Measurements from ENCODE around the gene AGXT.
A peak's percentile ranks its signal among the peaks of the same experiment; 100 is the strongest.

Gene AGXT

DNA sequence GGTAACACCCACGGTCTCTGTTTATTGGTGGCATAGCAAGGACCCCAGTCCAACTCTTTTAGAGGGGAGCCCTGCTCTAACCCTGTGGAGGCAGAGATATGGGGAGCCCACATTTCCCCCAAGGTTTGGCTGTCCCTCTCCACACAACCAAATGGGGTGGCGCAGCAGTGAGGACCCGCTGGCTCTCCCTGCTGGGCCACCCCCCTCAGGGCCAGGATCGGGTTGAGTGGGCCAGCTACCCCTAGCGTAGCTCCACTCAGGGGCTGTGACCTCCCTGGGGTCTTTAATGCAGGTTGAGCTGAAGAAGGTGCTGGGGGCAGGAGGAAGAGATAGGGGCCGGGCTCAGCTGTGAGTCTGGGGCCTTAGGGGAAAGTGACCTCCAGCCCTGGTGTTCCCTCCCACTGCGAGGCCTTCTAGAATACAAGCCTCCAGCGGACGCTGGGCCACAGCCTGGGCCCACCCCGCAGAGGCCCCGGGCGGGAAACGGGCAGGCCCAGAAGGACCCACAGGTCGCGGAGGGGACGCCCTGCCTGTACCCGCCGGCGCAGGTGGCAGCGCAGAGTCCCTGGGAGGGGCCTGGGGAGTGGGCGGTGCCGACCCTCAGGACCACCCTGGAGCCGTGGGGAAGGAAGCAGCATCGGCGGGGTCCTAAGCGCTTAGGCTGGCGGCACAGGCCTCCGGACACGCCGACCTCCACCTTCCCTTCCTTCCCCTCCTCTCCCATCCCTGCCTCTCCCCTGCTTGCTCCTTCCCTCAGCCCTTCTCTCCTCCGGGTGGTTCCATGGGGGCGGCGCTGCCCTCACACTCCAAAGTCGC lies 47.1 kb downstream of the AGXT start:
- DNase-seq (no peak), ATAC-seq (no peak)

DNA sequence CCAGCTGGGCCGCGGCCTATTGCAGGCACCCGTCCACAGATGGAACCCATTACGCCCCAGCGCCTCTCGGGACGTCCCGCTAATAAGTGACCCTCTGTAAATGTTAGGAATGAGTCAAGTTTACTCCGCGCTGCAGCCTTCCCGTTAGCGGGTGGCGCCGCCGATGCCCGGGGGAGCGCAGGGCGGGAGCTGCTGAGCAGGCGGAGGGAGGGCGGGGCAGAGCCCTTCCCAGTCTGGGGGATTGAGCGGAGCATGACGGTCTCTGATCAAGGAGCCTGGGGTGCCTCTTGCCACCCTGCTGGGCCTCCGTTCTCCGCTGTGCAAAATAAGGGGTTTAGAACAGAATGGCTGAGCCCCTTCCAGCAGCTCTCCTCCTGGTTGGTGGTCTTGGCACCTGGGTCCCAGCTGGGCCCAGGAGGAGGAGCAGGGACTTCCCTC lies 48.0 kb downstream of the AGXT start:
- ATAC-seq (no peak), DNase-seq (no peak)

DNA sequence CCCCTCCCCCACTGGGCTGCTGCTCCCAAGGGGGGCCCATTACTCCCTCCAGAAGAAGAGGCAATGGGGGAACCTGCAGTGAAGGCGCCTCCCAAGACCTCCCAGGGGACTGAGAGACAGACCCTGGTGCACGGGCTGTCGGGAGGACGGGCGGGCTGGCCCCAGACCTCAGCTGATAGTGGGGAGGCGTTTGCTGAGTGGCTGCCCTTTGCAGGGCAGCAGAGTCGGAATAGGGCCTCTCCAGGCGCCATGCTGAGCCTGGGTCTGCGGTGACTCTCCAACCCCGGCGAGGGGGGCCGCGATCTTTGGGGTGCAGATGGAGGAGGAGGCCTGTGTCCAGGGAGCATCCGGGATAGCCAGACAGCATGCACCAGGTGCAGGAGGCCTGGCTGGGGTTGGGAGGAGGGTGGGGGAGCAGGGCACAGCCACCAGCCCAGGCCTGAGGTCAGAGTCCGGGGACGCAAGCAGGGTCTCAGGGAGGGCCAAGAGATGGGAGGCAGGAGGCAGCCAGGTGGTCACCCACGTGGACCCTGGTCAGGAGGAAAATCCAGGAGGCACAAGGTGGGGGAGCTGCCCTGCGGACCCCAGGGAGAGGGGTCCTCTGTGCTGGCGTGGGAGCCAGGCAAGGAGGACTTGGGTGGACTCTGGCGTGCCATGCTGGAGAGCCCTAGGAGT lies 48.5 kb downstream of the AGXT start:
- no peak for DNase-seq
- no peak for ATAC-seq

DNA sequence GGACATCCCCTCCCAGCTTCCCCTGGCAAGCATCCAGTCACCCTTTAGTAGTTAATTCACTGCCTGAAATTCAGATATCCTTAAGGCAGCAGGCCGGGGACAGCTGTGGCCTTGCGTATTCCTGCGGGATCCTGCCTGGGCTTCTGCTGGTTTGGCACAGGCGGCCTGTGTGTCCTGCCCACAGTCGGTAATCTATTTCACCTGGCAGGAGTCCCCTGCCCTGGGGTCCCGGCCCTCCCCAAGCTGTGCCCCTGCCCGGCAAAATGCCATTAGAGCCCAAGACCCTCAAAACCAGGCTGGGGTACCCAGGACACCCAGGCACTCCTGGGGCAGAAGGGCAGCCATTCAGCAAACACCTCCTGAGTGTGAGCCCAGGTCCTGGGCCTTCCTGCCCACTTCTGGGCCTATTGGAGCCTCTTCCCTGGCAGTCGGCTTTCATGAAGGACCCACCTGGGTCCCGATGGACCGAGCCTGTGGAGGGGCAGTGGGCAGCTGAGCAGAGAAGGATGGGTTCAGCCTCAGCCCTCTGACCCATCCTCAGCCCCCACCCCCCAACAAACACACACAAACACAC lies 49.1 kb downstream of the AGXT start:
- ATAC-seq (no peak), DNase-seq (no peak)

DNA sequence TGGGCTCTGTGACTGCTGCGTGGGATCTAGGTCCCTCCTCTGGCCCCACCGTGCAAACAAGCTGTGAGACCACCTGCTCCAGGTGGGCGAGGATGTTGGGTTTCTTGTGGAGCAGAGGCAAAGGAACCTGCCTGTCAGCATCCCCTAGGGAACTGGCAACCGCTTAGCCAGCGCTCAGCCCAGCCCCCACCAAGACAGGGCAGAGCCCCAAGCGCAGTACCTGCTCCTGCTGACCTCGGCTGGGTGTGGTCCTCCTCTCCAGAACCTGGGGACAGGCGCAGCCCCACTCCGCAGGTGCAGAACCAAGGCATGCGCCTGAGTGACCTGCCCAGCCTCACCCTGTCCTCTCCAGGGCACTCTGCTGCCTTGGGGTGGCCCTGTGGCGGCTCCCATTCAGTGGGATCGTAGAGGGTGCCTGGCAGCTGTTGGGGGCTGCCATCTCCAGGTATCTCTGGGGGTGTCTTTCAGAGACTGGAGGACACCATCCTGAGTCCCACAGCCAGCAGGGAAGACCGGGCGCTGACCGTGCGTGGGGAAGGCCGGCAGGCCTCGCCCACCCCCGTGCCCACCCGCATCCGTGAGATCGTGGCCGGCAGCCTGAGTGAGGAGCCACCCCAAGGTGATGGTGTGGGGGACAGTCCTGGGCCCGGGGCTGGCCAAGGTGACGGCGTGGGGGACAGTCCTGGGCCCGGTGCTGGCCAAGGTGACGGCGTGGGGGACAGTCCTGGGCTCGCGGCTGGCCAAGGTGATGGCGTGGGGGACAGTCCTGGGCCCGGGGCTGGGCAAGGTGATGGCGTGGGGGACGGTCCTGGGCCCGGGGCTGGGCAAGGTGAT lies 49.9 kb downstream of the AGXT start:
- DNase-seq (no peak), ATAC-seq (no peak)

DNA sequence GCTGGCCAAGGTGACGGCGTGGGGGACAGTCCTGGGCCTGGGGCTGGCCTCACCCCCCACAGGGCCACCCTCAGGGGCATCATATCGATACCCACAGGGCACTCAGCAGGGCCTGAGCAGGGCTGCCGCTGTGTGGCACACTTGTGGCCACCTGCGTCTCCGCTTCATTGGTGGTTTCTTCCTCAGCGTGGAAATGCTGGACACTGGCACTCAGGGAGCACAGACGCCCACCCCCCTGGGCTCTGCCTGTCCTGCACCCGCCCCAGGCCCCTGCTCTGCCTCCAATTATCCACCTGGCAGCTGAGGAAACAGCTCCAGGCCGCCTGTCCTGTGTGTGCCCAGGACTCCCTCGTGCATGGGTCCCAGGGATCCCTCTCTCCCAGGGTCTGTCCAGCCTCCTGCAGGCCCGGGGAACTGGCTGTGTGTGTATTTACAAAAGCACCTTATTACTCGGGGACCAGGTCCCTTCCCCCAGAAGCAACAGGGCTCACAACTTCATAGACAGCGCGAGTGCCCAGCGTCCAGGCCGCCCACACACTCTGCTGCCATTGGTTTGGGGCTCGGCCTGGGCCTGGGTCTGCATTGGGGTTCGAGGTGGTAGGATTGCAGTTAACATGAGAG lies 50.6 kb downstream of the AGXT start:
- DNase-seq (peak; percentile 0), ATAC-seq (no peak)

DNA sequence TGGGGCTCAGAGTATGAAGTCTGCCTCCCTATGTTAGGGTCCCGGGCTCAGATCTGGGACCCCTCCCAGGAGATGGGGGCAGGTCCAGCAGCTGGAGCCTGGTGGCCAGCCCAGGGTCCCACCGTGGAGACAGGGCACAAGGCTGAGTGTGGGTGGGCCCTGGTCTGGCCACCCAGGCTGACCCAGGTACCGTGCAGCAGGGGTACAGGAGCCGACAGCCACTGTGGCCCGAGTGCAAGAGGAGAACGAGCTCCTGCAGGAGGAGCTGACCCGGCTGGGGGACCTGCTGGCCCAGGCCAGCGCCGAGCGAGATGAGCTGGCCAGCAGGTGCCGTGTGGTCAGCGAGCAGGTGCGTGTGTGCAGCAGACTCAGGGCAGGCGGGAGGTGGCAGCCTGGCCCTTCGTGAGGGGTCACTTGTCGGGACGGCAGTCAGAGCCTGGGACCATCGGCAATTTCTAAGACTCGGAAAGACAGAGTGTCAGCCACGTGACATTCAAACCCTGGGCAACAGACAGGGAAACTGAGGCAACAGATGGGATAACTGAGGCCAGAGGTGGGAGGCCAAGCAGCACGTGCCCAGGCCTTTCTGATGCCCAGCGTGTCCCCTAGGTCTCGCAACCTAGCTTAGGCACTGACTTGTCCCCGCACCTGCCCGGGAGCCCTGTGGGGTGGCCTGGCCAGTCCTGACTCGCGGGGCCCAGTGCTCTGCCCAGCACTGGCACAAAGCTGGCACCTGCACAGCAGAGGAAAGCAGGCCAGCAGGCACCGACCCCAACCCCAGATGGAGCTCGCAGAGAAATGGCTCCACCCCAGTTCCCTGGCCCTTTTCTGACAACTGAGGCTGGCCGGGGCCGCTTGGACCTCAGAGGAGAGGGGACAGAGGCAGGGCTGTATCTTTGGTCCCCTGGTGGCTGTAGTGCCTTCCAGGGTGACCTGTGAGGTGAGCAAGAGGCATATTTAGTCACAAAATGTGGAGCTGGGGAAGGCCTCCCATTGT lies 51.5 kb downstream of the AGXT start:
- DNase-seq: peak; percentile 1
- ATAC-seq: no peak

DNA sequence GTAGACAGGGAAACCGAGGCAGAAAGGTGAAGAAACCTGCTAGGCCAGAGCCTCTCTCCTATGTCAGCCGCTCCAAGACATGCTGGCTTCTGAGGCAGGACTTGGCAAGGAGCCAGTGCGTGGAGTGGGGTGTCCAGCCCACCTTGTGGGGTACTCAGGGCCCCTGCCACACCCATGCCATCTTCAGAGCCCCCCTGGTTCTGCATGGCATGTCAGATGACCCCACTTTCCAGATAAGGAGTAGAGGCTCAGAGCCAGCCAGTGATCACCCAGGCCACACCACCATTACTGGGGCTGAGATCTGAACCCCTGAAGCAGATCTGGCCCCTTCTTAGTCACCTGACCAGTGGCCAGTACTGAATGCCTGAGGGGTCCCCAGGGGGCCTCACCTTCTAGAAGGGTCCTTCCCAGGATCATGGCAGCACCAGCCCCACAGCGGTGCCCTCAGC lies 52.2 kb downstream of the AGXT start:
- ATAC-seq (no peak), DNase-seq (peak; percentile 2)

DNA sequence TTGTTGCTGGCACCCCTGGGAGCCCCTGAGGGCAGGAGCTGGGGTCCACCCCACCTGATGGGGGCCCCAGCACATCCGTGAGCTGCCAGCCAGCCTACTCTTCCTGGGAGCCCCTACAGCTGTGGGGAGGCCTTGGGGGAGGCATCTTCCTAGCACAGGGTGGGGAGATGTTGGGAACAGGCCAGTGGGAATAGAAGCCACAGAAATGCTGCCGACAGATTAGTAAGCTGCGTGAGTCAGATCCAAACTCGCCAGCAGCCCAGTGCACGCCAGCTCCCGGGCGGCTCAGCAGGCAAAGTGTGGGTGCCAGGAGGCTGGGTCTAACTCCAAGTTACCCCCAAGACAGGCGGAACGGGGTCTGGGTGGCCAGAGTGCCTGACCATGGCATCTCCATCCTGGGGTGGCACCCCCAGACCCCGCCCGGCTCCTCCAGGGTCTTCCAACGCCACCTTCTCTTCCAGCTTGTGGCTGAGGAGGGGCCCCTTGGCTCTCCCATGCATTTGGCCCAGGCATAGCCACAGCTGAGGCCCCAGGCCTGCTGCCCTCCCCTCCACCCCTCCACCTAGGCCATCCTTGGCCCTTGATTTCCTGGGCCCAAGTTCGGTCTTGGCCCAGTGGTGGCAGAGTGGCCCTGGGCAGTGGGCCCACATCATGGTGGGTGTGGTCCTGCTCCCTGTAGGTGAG lies 52.8 kb downstream of the AGXT start:
- DNase-seq (peak; percentile 4), ATAC-seq (no peak)

DNA sequence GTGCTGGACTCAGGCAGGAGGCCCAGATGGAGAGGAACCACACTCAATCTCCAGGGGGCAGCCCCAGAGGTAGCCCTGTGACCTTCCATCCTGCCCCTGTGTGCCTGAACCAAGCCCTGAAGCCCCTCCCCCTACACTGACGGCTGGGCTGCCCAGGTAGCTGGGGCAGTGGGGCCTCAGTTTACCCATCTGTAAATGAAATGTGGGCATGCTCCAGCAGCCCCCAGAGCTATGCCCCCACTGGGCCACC lies 53.3 kb downstream of the AGXT start:
- no peak for DNase-seq
- ATAC-seq: no peak

DNA sequence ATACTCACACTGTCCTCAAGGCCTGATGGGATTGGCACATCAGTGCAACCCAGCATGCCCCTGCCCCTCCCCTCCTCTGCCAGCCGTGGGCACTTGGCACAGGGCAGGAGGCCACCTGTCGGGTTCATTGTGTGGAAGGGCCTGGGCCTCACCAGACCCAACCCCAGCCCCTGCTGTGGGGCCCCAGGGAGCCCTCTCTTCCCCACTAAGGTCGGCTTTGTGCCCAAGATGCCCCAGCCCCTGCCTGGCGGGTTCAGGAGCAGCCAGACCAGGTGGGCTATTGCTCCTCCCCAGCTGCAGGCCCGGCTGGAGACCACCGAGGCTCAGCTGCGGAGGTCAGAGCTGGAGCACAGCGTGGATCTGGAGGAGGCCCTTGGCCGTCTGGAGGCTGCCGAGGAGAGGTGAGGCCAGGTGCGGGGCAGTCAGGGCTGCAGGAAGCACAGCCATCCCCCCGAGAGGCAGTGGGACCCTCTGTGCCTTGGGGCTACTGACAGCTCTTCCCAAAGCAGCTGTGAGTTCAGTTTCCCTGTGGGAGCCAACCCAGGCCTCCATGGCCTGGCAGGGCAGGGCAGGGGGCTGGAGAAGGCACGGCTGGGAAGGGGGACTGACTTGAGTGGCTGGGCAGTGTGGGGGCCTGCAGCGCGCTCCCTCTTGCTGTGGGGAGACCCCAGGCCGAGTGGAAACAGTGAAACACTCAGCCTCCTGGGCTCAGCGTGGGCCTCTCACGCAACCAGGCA lies 53.8 kb downstream of the AGXT start:
- ATAC-seq: no peak
- peak; percentile 3 for DNase-seq

DNA sequence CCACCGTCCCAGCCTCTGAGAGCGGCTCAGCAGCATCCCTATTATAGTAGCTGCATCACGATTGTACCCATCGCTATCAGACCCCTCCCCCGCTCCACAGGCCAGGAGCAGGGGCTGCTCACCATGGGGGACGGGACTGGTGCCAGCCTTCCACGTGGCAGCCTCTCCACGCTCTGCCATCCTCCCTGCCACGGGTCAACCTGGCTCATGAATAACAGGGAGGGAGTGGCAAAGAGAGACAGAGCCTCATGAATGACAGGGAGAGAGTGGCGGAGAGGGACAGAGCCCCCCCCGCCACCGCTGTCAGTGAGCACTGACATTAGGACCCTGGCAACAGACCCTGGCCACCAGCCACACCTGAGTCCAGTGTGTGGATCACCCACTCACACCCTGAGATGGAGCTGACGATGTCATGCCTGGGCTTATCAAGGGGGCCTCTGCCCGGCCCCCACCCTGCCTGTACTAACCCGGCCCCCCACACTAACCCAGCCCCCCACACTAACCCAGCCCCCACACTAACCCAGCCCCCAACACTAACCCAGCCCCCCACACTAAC lies 54.4 kb downstream of the AGXT start:
- ATAC-seq: no peak
- peak; percentile 2 for DNase-seq

DNA sequence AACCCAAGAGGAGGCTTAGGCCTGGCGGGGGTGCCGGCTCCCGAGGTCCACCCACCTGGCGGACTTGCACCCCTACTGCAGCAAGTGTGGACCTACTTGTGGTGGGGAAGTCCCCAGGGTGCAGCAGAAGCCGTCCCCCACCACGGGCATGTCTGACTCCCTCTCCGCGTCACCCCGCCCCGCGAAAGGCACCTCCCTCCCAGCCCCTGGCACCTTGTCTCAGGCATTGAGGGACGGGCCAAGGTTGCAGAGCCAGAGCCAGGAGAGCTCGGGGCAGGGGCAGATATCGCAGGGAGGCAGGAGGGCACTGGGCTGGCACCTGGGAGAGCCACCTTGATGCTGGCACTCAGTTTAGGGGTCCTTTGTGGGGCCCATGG lies 56.6 kb downstream of the AGXT start:
- ATAC-seq: no peak

DNA sequence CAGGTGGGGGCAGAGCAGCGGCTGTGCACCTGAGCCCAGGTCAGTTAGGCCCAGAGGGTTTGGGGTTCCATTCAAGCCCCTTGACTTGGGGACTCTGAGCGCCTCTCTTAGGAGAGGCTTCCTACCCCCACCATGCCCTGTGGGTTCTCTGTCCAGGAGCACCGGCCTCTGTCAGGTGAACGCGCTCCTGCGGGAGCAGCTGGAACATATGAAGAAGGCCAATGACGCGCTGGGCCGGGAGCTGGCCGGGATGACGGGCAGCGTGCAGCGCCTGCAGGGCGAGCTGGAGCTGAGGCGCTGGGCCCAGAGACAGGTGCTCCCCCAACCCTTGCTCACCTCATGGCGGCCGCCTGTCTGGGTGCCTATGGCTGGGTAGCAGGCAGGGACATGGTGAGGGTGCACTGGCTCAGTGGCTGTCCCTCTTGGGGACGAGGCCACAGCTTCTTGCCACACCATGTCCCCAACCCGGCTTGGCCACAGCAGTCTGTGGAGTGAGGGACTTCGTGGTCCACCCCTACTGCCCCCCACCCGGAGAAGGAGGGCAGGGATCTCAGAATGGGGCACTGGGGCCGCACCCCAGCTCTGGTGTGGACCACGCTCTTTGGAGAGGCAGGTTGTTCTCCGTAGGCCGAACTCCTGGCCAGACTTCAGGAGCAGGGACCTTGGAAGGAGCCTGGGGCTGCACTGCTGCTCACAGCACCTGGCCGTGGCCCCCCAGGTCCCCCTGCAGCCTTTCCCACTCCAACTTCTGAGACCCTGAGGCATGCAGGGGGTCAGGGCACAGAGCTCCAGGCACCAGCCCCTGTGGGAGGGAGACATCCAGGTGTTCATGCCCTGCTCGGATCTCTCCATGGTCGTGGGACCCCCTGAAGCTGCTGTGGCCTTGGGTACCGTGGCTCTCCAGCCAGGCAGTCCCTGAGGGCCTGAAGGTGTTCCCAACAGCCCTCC lies 57.2 kb downstream of the AGXT start:
- no peak for ATAC-seq
- peak; percentile 1 for DNase-seq

More for the DNA sequence above, 56.6 kb downstream of the AGXT start:
- peak; percentile 4 for DNase-seq

DNA sequence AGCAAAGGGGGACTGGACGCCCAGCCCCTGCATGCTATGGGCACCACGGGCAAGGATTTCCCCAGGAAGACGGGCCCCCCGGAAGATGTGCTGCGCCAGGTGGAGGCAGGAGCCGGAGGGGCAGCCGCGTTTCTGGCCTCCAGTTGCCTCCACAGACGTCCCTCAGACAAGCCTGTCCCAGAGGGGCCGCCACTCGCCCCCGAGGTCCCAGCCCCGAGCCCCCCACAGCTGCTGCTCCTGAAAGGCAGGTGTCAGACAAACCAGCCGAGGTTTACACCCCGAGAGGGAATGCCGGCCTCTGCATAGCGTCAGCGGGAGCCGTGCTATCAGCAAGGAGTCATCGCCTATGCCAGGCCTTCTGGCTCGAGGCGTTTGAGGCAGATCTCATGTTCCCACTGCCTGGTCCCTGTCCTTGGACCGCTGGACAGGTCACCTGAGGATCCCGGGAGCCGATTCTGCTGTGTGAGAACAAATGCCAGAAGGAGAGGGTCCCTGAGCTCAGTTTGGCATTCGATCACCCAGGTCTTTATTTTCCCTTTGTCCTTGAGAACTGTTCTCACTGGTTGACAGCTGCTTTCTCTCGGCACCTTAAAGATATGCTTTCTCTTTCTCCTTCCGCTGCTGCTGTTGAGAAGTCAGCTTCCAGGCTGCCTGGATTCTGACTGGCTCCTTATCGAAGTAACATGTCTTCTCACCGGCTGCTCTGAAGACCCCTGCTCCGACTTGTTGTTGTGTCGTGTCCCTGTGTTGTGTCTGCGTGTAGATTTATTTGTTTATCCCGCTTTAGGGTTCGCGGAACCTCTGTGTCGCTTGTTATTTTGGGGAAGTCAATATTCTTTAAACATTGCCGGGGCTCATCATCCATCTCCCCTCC lies 58.1 kb downstream of the AGXT start:
- DNase-seq (peak; percentile 2), ATAC-seq (no peak)

DNA sequence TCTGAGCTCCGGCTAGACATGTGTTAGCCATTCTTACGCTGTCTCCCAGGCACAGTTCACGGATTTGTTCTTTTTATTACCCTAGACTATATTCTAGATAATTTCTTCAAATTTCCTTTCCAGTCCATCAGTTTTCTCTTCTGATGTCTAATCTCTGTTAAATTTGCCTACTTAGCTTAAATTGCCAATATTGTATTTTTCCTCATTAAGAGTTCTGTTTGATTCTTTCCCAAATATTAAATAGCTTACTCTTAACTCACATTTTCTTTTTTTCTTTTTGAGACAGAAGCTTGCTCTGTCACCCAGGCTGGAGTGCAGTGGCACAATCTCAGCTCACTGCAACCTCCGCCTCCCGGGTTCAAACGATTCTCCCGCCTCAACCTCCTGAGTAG lies 58.8 kb downstream of the AGXT start:
- ATAC-seq: no peak
- no peak for DNase-seq
